Testis (tissue), 2 donors: Measurements from ENCODE around the gene RNGTT.

Source experiments
- CTCF ChIP-seq, 3 experiments: fragments of 450-650 bp in 2 of 3; fragments of 200-600 bp in 1 of 3; sonication (generic) in 1 of 3; IDR thresholded peaks; one replicate each; pipeline ENCODE4 v1.5.1; 2016 to 2019; ENCODE audit warnings: antibody characterized with exemption in 3 of 3, mild to moderate bottlenecking in 2 of 3, moderate library complexity in 1 of 3
- POLR2A ChIP-seq: fragments of 450-650 bp; IDR thresholded peaks from one replicate; pipeline ENCODE4 v1.6.1; 2017; ENCODE audit warnings: antibody characterized with exemption, mild to moderate bottlenecking, moderate library complexity

- no peak for TF ChIP-seq CTCF (IDR thresholded peaks at IDR 0.05)
- no peak for TF ChIP-seq POLR2A
Observed at GRCh38 chr6:88761237-88762031, 202.0 kb downstream of the RNGTT start.
